Heart left ventricle (tissue), 16 donors: ENCODE measurements around the gene U2AF1L4. TPM values are rescaled to one million over a fixed set of nuclear protein-coding genes. Genes with fewer than 3 reads are reported as not detected.

Experiments used
- ATAC-seq, 4 donors: fragments of 200-7000 bp; cut with Tn5 transposase; one replicate each; pipeline ENCODE4 v1.9.1; 2020 to 2022; ENCODE audit warnings: moderate library complexity in 4 of 4, mild to moderate bottlenecking in 3 of 4, moderate number of reproducible peaks in 1 of 4
- DNase-seq, 5 donors: peaks; one replicate each; pipeline ENCODE4 v3.0.0-alpha.2; 2020
- H3K27ac ChIP-seq, 12 donors: fragments of 200-600 bp; sonication (generic) in 4 of 12; one replicate each; pipeline versions ENCODE4 v1.5.0 to v1.8.0; 2016 to 2022; ENCODE audit warnings: mild to moderate bottlenecking in 2 of 12
- H3K27me3 ChIP-seq, 9 donors: fragments of 200-600 bp; sonication (generic) in 2 of 9; one replicate each; pipeline versions ENCODE4 v1.5.1 to v1.8.0; 2016 to 2022; ENCODE audit warnings: mild to moderate bottlenecking in 3 of 9
- H3K36me3 ChIP-seq, 9 donors: fragments of 200-600 bp; sonication (generic) in 2 of 9; one replicate each; pipeline versions ENCODE4 v1.5.0 to v1.8.0; 2018 to 2022; ENCODE audit warnings: mild to moderate bottlenecking in 2 of 9
- H3K4me1 ChIP-seq, 12 donors: fragments of 200-600 bp; sonication (generic) in 4 of 12; one replicate each; pipeline versions ENCODE4 v1.5.0 to v1.8.0; 2016 to 2022; ENCODE audit warnings: mild to moderate bottlenecking in 3 of 12
- H3K4me3 ChIP-seq, 12 donors: fragments of 200-600 bp; sonication (generic) in 4 of 12; one replicate each; pipeline versions ENCODE4 v1.5.0 to v1.8.0; 2017 to 2022; ENCODE audit warnings: mild to moderate bottlenecking in 9 of 12, moderate library complexity in 4 of 12
- H3K9me3 ChIP-seq, 12 donors: fragments of 200-600 bp; sonication (generic) in 4 of 12; one replicate each; pipeline versions ENCODE4 v1.5.0 to v1.8.0; 2016 to 2022; ENCODE audit warnings: mild to moderate bottlenecking in 1 of 12
- POLR2A ChIP-seq, 2 donors: fragments of 450-650 bp; IDR thresholded peaks; one replicate each; pipeline ENCODE4 v1.6.1; 2017; ENCODE audit warnings: antibody characterized with exemption in 2 of 2, mild to moderate bottlenecking in 2 of 2, moderate library complexity in 2 of 2
- WGBS, 4 donors: extraction: QIAGEN DNeasy Blood & Tissue Kit in 2 of 4; methylation state at CpG; one replicate each; pipeline versions ENCODE4 v1.1.5 to v1.1.7; 2013 to 2018; 5-methylcytosine and 5-hydroxymethylcytosine counted together
- intact Hi-C, 10 donors: fragments of 100-400 bp; cut with DNase I; formaldehyde crosslinking; loops; one replicate each; pipeline versions ENCODE4 v1.11.1 to v1.14.2; 2022
- polyA plus RNA-seq, 2 donors: library from polyadenylated mRNA; stranded (reverse); fragments of 200-250 nt; gene quantifications; one replicate each; pipeline ENCODE4 v1.2.3, GENCODE V29; 2013
- total RNA-seq, 9 donors: library from RNA; depleted of rRNA in 2 of 9; stranded (reverse); fragments of >200 nt in 2 of 9; fragmentation: NEBNext Ultra II Directional in 3 of 9; extraction: Animal tissue kit (Norgen Biotek cat#: 25700) in 3 of 9; gene quantifications; one replicate each; pipeline versions ENCODE4 v1.1.0 to v1.2.4, GENCODE V29; 2016 to 2023
- TF ChIP-seq, protein P1 (sequence below), 12 donors: fragments of 200-600 bp; sonication (generic) in 4 of 12; IDR thresholded peaks; one replicate each; pipeline versions ENCODE4 v1.5.0 to v1.8.0; 2018 to 2022; ENCODE audit warnings: antibody characterized with exemption in 12 of 12, mild to moderate bottlenecking in 5 of 12
- donor health status: ischemic (EF 13 %, LVEDD 7.1; RV severe dilation, severe dysfunction).
- donor health status: healthy with polysubstance abuse.
- donor health status: DM: no; HTN: yes; CAD: no.
- donor health status: DM: no; HTN: no; CAD: no.
- donor health status: ischemic (EF 25% LVEDD 6.9; RV normal size, moderate dysfunction).
- donor health status: ischemic (EF 25% LVEDD 5.7; RV mildly dilated, moderate dysfunction).
- donor health status: healthy.
- donor health status: DM: yes; HTN: yes; CAD: no.
- donor health status: ischemic (EF 35%, LVEDD 5.7; RV mildly dilated, moderate dysfunction).
- donor health status: nonischemic (EF 11% LVEDD 7.7; RV severe dilation, severe dysfunction).
- donor health status: DM: yes; HTN: yes; CAD: no.
- donor health status: PGD.
- donor health status: ischemic (EF 29% LVEDD 5.4; RV normal size, mild dysfunction).
- donor health status: nonischemic (EF 23%, LVEDD 6.1; RV moderate dilation, normal function).

Gene U2AF1L4
- total and polyA plus RNA-seq, 11 donors: 7.2 to 32.8 (median 20.9) TPM

DNA sequence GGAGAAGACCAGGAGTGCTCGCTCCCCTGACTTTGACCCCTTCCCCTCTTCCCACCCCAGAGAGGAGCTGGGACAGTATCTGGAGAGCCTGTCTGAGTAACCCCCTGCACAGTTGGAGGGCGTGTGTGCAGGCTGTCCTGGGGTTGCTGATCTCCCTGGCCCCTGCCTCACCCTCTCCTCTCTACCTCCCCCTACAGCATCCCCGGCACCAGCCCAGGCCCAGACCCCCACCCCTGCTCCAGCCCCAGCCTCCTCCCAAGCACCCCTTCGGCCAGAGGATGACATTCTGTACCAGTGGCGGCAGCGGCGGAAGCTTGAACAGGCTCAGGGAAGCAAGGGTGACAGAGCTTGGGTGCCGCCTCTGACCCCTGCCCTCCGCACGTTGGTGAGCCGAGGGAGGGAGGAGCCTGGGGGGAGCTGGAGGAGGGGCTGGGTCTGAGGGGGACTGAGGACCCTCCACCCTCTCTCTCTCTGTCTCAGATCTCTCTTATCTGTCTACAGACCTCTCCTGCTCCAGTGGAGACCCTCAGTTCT lies 21.4 kb upstream of the U2AF1L4 start:
- Histone ChIP-seq H3K27me3 (no peaks in the 10 kb centered on the region), H3K4me1 (peaks cover 0 to 6% (median 0%) of the 10 kb centered on the region in 12 donors), H3K4me3 (no peak overlapping the region), H3K9me3 (no peaks in the 10 kb centered on the region), H3K36me3 (peaks cover 0 to 52% (median 33%) of the 10 kb centered on the region in 9 donors), H3K27ac (no peak overlapping the region)
- peak in 1 of 5 donors; percentile 25 for DNase-seq
- intact Hi-C loops: no loop called here
- peak; percentile 5 to 14 (median 8) for ATAC-seq
- TF ChIP-seq, protein P1, sequence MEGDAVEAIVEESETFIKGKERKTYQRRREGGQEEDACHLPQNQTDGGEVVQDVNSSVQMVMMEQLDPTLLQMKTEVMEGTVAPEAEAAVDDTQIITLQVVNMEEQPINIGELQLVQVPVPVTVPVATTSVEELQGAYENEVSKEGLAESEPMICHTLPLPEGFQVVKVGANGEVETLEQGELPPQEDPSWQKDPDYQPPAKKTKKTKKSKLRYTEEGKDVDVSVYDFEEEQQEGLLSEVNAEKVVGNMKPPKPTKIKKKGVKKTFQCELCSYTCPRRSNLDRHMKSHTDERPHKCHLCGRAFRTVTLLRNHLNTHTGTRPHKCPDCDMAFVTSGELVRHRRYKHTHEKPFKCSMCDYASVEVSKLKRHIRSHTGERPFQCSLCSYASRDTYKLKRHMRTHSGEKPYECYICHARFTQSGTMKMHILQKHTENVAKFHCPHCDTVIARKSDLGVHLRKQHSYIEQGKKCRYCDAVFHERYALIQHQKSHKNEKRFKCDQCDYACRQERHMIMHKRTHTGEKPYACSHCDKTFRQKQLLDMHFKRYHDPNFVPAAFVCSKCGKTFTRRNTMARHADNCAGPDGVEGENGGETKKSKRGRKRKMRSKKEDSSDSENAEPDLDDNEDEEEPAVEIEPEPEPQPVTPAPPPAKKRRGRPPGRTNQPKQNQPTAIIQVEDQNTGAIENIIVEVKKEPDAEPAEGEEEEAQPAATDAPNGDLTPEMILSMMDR (IDR thresholded peaks at IDR 0.05): no peak
- no peak for TF ChIP-seq POLR2A (IDR thresholded peaks at IDR 0.05)
- WGBS, 4 donors: 83 to 93% (median 90%) methylated on average over 5 to 11 of the region's 11 CpGs

DNA sequence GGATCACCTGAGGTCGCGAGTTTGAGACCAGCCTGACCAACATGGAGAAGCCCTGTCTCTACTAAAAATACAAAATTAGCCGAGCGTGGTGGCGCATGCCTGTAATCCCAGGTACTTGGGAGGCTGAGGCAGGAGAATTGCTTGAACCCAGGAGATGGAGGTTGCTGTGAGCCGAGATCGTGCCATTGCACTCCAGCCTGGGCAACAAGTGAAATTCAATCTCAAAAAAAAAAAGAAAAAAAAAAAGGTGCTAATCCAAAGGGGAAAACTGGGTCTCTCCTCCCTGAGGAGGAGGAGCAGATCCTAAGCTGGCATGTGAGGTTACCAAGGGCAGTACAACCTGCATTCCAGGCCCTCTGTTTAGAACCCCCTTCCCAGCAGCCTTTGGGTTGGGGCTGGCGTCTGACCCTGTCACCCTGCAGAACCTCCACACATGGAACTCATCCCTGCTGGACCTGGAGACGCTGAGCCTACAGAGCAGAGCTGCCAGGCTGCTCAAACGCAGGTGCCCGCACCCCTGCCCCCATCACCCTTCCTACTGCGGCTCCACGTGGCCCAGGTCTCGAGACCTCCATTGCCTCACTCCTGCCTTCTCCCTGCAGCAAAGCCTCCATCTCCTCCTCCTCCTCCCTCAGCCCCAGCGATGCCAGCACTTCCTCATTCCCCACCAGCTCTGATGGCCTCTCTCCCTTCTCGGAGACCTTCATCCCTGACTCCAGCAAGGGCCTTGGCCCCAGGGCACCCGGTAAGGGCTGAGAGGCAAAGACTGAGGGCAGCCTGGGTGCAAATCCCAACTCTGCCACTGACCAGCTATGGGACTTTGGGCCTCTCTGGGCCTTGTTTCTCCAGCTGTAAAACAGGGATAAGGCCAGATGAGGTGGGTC lies 19.5 kb upstream of the U2AF1L4 start:
- TF ChIP-seq, protein P1 (IDR thresholded peaks at IDR 0.05): no peak
- TF ChIP-seq POLR2A (IDR thresholded peaks at IDR 0.05): no peak
- Histone ChIP-seq H3K4me1 (peaks cover 0 to 11% (median 0%) of the 10 kb centered on the region in 12 donors), H3K27me3 (no peaks in the 10 kb centered on the region), H3K4me3 (no peak overlapping the region), H3K27ac (no peak overlapping the region), H3K9me3 (no peaks in the 10 kb centered on the region), H3K36me3 (peaks cover 0 to 55% (median 33%) of the 10 kb centered on the region in 9 donors)
- 92 to 97% (median 95%) methylated on average over 17 of the region's 17 CpGs for WGBS, 4 donors
- ATAC-seq: no peak
- peak in 1 of 5 donors; percentile 13 for DNase-seq
- intact Hi-C loops: no loop called here

DNA sequence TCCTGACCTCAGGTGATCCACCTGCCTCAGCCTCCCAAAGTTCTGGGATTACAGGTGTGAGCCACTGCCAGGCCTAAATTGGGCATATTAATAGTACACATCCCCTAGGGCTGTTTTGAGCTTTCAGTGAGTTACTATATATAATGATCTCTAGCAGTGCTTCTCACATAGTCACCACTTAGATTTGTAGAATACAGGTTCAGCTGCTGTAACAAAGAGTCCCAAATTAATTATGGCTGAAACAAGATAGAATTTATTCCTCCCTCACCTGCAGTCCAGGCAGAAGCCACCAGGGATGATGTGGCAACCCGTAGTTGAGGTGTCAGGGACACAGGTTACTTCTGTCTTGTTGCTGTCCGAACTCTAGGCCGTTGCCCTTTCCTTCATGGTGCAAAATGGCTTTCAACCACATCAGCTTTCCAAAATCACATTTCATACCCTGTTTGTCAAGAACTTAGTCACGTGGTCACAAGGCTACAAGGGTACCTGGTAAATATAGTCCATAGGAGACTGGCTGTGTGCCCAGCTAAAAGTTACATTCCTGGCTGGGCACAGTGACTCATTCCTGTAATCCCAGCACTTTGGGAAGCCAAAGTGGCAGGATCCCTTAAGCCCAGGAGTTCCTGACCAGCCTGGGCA lies 15.6 kb upstream of the U2AF1L4 start:
- H3K27me3 ChIP-seq: no peaks in the 10 kb centered on the region
- no peak overlapping the region for H3K4me3 ChIP-seq
- H3K9me3 ChIP-seq: no peaks in the 10 kb centered on the region
- H3K4me1 ChIP-seq: peaks cover 0 to 35% (median 25%) of the 10 kb centered on the region in 12 donors
- intact Hi-C loops: no loop called here
- TF ChIP-seq, protein P1 (IDR thresholded peaks at IDR 0.05): no peak
- no peak for TF ChIP-seq POLR2A (IDR thresholded peaks at IDR 0.05)
- H3K27ac ChIP-seq: peak overlapping the region in 1 of 12 donors; percentile 47
- 85 to 90% (median 88%) methylated on average over 4 of the region's 4 CpGs for WGBS, 4 donors
- DNase-seq: peak in 1 of 5 donors; percentile 49
- H3K36me3 ChIP-seq: peaks cover 0 to 46% (median 33%) of the 10 kb centered on the region in 9 donors
- no peak for ATAC-seq

DNA sequence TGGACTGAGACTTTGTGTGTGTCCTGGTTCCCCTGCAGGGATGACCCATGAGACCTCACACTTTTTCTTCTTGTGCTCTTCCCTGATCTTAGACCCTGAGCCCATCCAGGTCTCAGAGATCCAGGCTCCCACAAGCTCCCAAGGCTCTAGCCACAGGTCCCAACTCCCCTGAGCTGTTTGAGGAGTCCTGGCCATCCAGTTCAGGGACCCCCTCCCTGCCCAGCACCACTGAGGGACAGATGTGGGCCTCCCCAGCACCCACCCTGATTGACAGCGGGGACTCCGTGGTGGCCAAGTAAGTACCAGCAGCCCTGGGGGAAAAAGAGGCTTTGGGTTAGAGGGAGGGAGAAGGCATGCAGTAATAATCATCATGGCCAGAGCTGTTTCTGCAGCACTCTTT lies 14.5 kb upstream of the U2AF1L4 start:
- H3K36me3 ChIP-seq: peaks cover 0 to 35% (median 25%) of the 10 kb centered on the region in 9 donors
- ATAC-seq (no peak), DNase-seq (peak in 1 of 5 donors; percentile 28)
- H3K4me1 ChIP-seq: peaks cover 0 to 46% (median 36%) of the 10 kb centered on the region in 12 donors
- intact Hi-C loops: loop anchor here in 2 of 10 donors (5.0 to 10.0 kb wide), 2 partner anchors 173 to 385 kb away; partner anchors contain the start of gene CAPNS1 (in 1 of the 2)
- no peak for TF ChIP-seq POLR2A (IDR thresholded peaks at IDR 0.05)
- TF ChIP-seq, protein P1 (IDR thresholded peaks at IDR 0.05): no peak
- H3K27ac ChIP-seq: no peak overlapping the region
- H3K27me3 ChIP-seq: no peaks in the 10 kb centered on the region
- 84 to 98% (median 93%) methylated on average over 2 of the region's 2 CpGs for WGBS, 4 donors
- no peak overlapping the region for H3K4me3 ChIP-seq
- H3K9me3 ChIP-seq: no peaks in the 10 kb centered on the region
